Ascending aorta (tissue), 2 donors: ENCODE measurements around the gene TMEM196. TPM values are rescaled to one million over a fixed set of nuclear protein-coding genes. Genes with fewer than 3 reads are reported as not detected.
A peak's percentile ranks its signal among the peaks of the same experiment; 100 is the strongest.

Source experiments
- DNase-seq, 2 donors: peaks; one replicate each; pipeline ENCODE4 v3.0.0-alpha.2; 2019; ENCODE audit warnings: low spot score in 2 of 2
- H3K27ac ChIP-seq, 2 donors: fragments of 200-600 bp; sonication (generic); one replicate each; pipeline ENCODE4 v1.5.1; 2016 to 2017; ENCODE audit warnings: mild to moderate bottlenecking in 1 of 2
- H3K27me3 ChIP-seq: fragments of 200-600 bp; sonication (generic); one replicate; pipeline ENCODE4 v1.5.1; 2017
- H3K36me3 ChIP-seq, 2 donors: fragments of 200-600 bp; sonication (generic); one replicate each; pipeline ENCODE4 v1.5.1; 2016
- H3K4me1 ChIP-seq, 2 donors: fragments of 200-600 bp; sonication (generic); one replicate each; pipeline ENCODE4 v1.5.1; 2016 to 2017; ENCODE audit warnings: mild to moderate bottlenecking in 1 of 2
- H3K4me3 ChIP-seq, 2 donors: fragments of 200-600 bp; sonication (generic); one replicate each; pipeline ENCODE4 v1.5.1; 2016 to 2017; ENCODE audit warnings: mild to moderate bottlenecking in 1 of 2
- H3K9me3 ChIP-seq, 2 donors: fragments of 200-600 bp; sonication (generic); one replicate each; pipeline ENCODE4 v1.5.1; 2016
- CTCF ChIP-seq, 3 experiments: fragments of 200-600 bp in 2 of 3; fragments of 450-650 bp in 1 of 3; sonication (generic) in 2 of 3; IDR thresholded peaks; one replicate each; pipeline ENCODE4 v1.5.1; 2016 to 2019; ENCODE audit warnings: antibody characterized with exemption in 3 of 3, mild to moderate bottlenecking in 1 of 3, moderate library complexity in 1 of 3
- intact Hi-C: fragments of 100-400 bp; cut with DNase I; formaldehyde crosslinking; loops from one replicate; pipeline ENCODE4 v1.15.1; 2023
- total RNA-seq: library from RNA; depleted of rRNA; stranded (reverse); fragments of >200 nt; gene quantifications from one replicate; pipeline ENCODE4 v1.1.0, GENCODE V29; 2016

Gene TMEM196
- total RNA-seq, 1 donor from 2014 or later, result not detected

- H3K4me3 ChIP-seq, result no peak overlapping the region
- no peaks in the 10 kb centered on the region for H3K4me1 ChIP-seq
- no peak for TF ChIP-seq CTCF (IDR thresholded peaks at IDR 0.05)
- H3K9me3 ChIP-seq, result no peaks in the 10 kb centered on the region
- no peak overlapping the region for H3K27ac ChIP-seq
- no peaks in the 10 kb centered on the region for H3K27me3 ChIP-seq
- H3K36me3 ChIP-seq, result no peaks in the 10 kb centered on the region
- DNase-seq, result no peak
- intact Hi-C loops, result no loop called here
Observed at GRCh38 chr7:19798986-19799385, 25.6 kb upstream of the TMEM196 start.

- TF ChIP-seq CTCF (IDR thresholded peaks at IDR 0.05), result no peak
- Histone ChIP-seq H3K9me3 (no peaks in the 10 kb centered on the region), H3K4me1 (no peaks in the 10 kb centered on the region), H3K4me3 (no peak overlapping the region), H3K27me3 (no peaks in the 10 kb centered on the region), H3K27ac (no peak overlapping the region), H3K36me3 (no peaks in the 10 kb centered on the region)
- no peak for DNase-seq
- intact Hi-C loops, result no loop called here
Observed at GRCh38 chr7:19783541-19783940, 10.1 kb upstream of the TMEM196 start.

- Histone ChIP-seq H3K27me3 (no peaks in the 10 kb centered on the region), H3K9me3 (no peaks in the 10 kb centered on the region), H3K4me1 (peaks cover 0 to 4% of the 10 kb centered on the region in 2 donors), H3K4me3 (no peak overlapping the region), H3K36me3 (no peaks in the 10 kb centered on the region), H3K27ac (no peak overlapping the region)
- intact Hi-C loops, result no loop called here
- no peak for TF ChIP-seq CTCF (IDR thresholded peaks at IDR 0.05)
- no peak for DNase-seq
Observed at GRCh38 chr7:19776981-19777380, 3.6 kb upstream of the TMEM196 start.

- no peaks in the 10 kb centered on the region for H3K27me3 ChIP-seq
- H3K9me3 ChIP-seq, result no peaks in the 10 kb centered on the region
- intact Hi-C loops, result no loop called here
- no peak for TF ChIP-seq CTCF (IDR thresholded peaks at IDR 0.05)
- H3K27ac ChIP-seq, result no peak overlapping the region
- no peak overlapping the region for H3K4me3 ChIP-seq
- no peak for DNase-seq
- no peaks in the 10 kb centered on the region for H3K36me3 ChIP-seq
- peaks cover 0 to 4% of the 10 kb centered on the region in 2 donors for H3K4me1 ChIP-seq
Observed at GRCh38 chr7:19775578-19775977, 2.2 kb upstream of the TMEM196 start.

- H3K4me3 ChIP-seq, result peak overlapping the region in 1 of 2 donors; percentile 35
- no peaks in the 10 kb centered on the region for H3K9me3 ChIP-seq
- no peak for DNase-seq
- H3K36me3 ChIP-seq, result no peaks in the 10 kb centered on the region
- no peak for TF ChIP-seq CTCF (IDR thresholded peaks at IDR 0.05)
- no peaks in the 10 kb centered on the region for H3K27me3 ChIP-seq
- peaks cover 0 to 4% of the 10 kb centered on the region in 2 donors for H3K4me1 ChIP-seq
- intact Hi-C loops, result no loop called here
- no peak overlapping the region for H3K27ac ChIP-seq
Observed at GRCh38 chr7:19772306-19772705, 1.1 kb downstream of the TMEM196 start.

GRCh38 chr7:19762631-19763030 lies 10.8 kb downstream of the TMEM196 start:
- no peaks in the 10 kb centered on the region for H3K27me3 ChIP-seq
- no peak overlapping the region for H3K4me3 ChIP-seq
- no peaks in the 10 kb centered on the region for H3K36me3 ChIP-seq
- intact Hi-C loops, result no loop called here
- H3K27ac ChIP-seq, result no peak overlapping the region
- H3K9me3 ChIP-seq, result no peaks in the 10 kb centered on the region
- TF ChIP-seq CTCF (IDR thresholded peaks at IDR 0.05), result no peak
- DNase-seq, result no peak
- no peaks in the 10 kb centered on the region for H3K4me1 ChIP-seq
